Mesothelial cell of epicardium (in vitro differentiated cells): Measurements from ENCODE around the gene ATP6V1G3. TPM values are rescaled to one million over a fixed set of nuclear protein-coding genes. Genes with fewer than 3 reads are reported as not detected.

Experiments used
- total RNA-seq: library from RNA; stranded (reverse); gene quantifications from 3 replicates; pipeline ENCODE4 v1.2.1, GENCODE V29; 2021

ATP6V1G3 gene
- total RNA-seq, 1 donor from 2014 or later: not detected

Other genes starting within 250 kb of the ATP6V1G3 start
- not detected in 3 replicates for gene PTPRC, start 98.4 kb upstream of the ATP6V1G3 start, total RNA-seq